ENCODE results near the gene MAP3K9.

DNA sequence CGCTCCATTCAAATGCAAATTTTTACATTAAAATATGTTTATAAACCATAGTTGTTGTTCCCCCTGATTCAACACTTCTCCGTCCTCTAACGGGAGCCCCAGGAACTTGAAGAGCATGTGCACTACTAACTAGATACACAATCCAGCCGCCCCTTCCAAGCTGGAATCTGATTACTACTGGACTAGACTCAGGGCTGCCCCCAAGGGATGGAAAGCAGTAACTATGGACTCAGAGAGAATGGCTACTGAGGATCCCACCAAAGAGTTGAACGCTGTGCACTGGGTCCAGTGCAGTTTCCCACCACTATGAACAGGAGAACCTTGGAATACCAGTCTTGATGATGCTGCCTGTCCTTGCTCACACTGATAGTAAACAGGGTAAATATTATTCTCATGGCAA, 49.3 kb upstream of the MAP3K9 start:
- TF ChIP-seq, protein P1, sequence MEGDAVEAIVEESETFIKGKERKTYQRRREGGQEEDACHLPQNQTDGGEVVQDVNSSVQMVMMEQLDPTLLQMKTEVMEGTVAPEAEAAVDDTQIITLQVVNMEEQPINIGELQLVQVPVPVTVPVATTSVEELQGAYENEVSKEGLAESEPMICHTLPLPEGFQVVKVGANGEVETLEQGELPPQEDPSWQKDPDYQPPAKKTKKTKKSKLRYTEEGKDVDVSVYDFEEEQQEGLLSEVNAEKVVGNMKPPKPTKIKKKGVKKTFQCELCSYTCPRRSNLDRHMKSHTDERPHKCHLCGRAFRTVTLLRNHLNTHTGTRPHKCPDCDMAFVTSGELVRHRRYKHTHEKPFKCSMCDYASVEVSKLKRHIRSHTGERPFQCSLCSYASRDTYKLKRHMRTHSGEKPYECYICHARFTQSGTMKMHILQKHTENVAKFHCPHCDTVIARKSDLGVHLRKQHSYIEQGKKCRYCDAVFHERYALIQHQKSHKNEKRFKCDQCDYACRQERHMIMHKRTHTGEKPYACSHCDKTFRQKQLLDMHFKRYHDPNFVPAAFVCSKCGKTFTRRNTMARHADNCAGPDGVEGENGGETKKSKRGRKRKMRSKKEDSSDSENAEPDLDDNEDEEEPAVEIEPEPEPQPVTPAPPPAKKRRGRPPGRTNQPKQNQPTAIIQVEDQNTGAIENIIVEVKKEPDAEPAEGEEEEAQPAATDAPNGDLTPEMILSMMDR (conservative IDR thresholded peaks at IDR 0.05; ENCODE audit: low read length) = 0 out of 2 replicates have a peak, but pooled peaks have one; percentile 23
- TF ChIP-seq EZH2phosphoT487 (IDR thresholded peaks at IDR 0.05; ENCODE audit: borderline replicate concordance, low read depth, low read length) = no peak

All from OCI-LY7 (cell line).